ENCODE data around the gene CCDC3.
"Not testable (repeated sequence)": the region's sequence is repeated elsewhere in the genome, so short reads cannot be mapped to it uniquely, and the experiment has no call there.

The CCDC3 gene

GRCh38 chr10:13043520-13043919, 42.0 kb upstream of the CCDC3 start:
- no peak overlapping the region for H3K27ac ChIP-seq
- no peak for TF ChIP-seq CTCF (conservative IDR thresholded peaks at IDR 0.05)

- no peak overlapping the region for H3K27ac ChIP-seq
- TF ChIP-seq CTCF (conservative IDR thresholded peaks at IDR 0.05): no peak
Measured at GRCh38 chr10:13039761-13040160, 38.2 kb upstream of the CCDC3 start.

GRCh38 chr10:13038391-13038790, 36.9 kb upstream of the CCDC3 start:
- no peak overlapping the region for H3K27ac ChIP-seq
- TF ChIP-seq CTCF (conservative IDR thresholded peaks at IDR 0.05): no peak

- TF ChIP-seq CTCF (conservative IDR thresholded peaks at IDR 0.05): no peak
- no peak overlapping the region for H3K27ac ChIP-seq
Measured at GRCh38 chr10:13037832-13038231, 36.3 kb upstream of the CCDC3 start.

GRCh38 chr10:13036841-13037240, 35.3 kb upstream of the CCDC3 start:
- no peak overlapping the region for H3K27ac ChIP-seq
- no peak for TF ChIP-seq CTCF (conservative IDR thresholded peaks at IDR 0.05)

GRCh38 chr10:13035731-13036130, 34.2 kb upstream of the CCDC3 start:
- not testable (repeated sequence) for H3K27ac ChIP-seq

- H3K27ac ChIP-seq: no peak overlapping the region
- no peak for TF ChIP-seq CTCF (conservative IDR thresholded peaks at IDR 0.05)
Measured at GRCh38 chr10:13026873-13027272, 25.4 kb upstream of the CCDC3 start.

GRCh38 chr10:13023754-13024153, 22.2 kb upstream of the CCDC3 start:
- H3K27ac ChIP-seq: no peak overlapping the region
- no peak for TF ChIP-seq CTCF (conservative IDR thresholded peaks at IDR 0.05)

Measured in VCaP (cell line).